IMR-90 (cell line): ENCODE measurements around the gene ASTL. TPM values are rescaled to one million over a fixed set of nuclear protein-coding genes. Genes with fewer than 3 reads are reported as not detected.

Experiments
- ATAC-seq: fragments of 200-7000 bp; cut with Tn5 transposase; 2 replicates; pipeline ENCODE4 v1.9.1; 2020; ENCODE audit warnings: low read depth, mild to moderate bottlenecking, moderate library complexity
- BruUV-seq: library from RNA; stranded (reverse); fragments of 400-500 nt; replicated peaks from 2 replicates; lab custom pipeline; 2021; lab: Mats Ljungman, UMichigan
- CTCF ChIA-PET: fragments of 300-600 bp; formaldehyde crosslinking; extraction: SDS; loops from one replicate; lab custom pipeline; 2021; ENCODE audit warnings: antibody characterized with exemption; lab: Yijun Ruan, JAX
- POLR2A ChIA-PET: fragments of 300-600 bp; sonication (Branson Sonifier 250); formaldehyde crosslinking; loops from one replicate; lab custom pipeline; 2022; ENCODE audit warnings: antibody characterized with exemption; ENCODE audit not compliant: unreplicated experiment; lab: Charles Lee
- DNase-seq: peaks from one replicate; pipeline ENCODE4 v3.0.0; 2013
- H2AFZ ChIP-seq: replicated peaks from 2 replicates; pipeline ENCODE3; 2013; ENCODE audit warnings: low read length, mild to moderate bottlenecking; ENCODE audit not compliant: poor library complexity
- H2AK5ac ChIP-seq: 2 replicates; pipeline ENCODE4 v1.6.1; 2013; ENCODE audit warnings: low read depth, low read length, inconsistent platforms
- H2AK9ac ChIP-seq: replicated peaks from 2 replicates; pipeline ENCODE3; 2013; ENCODE audit warnings: mild to moderate bottlenecking, low read depth, low read length, moderate library complexity; ENCODE audit not compliant: poor library complexity
- H2BK120ac ChIP-seq: 2 replicates; pipeline ENCODE4 v1.6.1; 2013; ENCODE audit warnings: low read depth, low read length, inconsistent platforms
- H2BK15ac ChIP-seq: 3 replicates; pipeline ENCODE4 v1.6.1; 2013; ENCODE audit warnings: low read depth, low read length, inconsistent platforms
- H2BK20ac ChIP-seq: 2 replicates; pipeline ENCODE4 v1.6.1; 2013; ENCODE audit warnings: low read depth, mild to moderate bottlenecking, inconsistent platforms, low read length, moderate library complexity
- H2BK5ac ChIP-seq: 2 replicates; pipeline ENCODE4 v1.6.1; 2013; ENCODE audit warnings: mild to moderate bottlenecking, low read depth, low read length, inconsistent platforms; ENCODE audit not compliant: poor library complexity, severe bottlenecking
- H3K14ac ChIP-seq: replicated peaks from 2 replicates; pipeline ENCODE4 v1.6.1; 2013; ENCODE audit warnings: low read depth, low read length, inconsistent platforms
- H3K18ac ChIP-seq: 2 replicates; pipeline ENCODE4 v1.6.1; 2013; ENCODE audit warnings: low read depth, low read length, control low read depth
- H3K23ac ChIP-seq: 2 replicates; pipeline ENCODE4 v1.6.1; 2013; ENCODE audit warnings: low read depth, low read length, inconsistent platforms
- H3K27ac ChIP-seq: 2 replicates; pipeline ENCODE4 v1.5.1; 2013; ENCODE audit warnings: mild to moderate bottlenecking, control low read depth, low read length; ENCODE audit not compliant: insufficient read depth
- H3K27me3 ChIP-seq: 2 replicates; pipeline ENCODE4 v1.6.1; 2013; ENCODE audit warnings: low read length; ENCODE audit not compliant: control insufficient read depth, insufficient read depth
- H3K36me3 ChIP-seq: 2 replicates; pipeline ENCODE4 v1.6.1; 2013; ENCODE audit warnings: low read length, mixed read lengths; ENCODE audit not compliant: control insufficient read depth, insufficient read depth
- H3K4ac ChIP-seq: 2 replicates; pipeline ENCODE4 v1.6.1; 2013; ENCODE audit warnings: low read depth, low read length, inconsistent platforms
- H3K4me1 ChIP-seq: 2 replicates; pipeline ENCODE4 v1.6.1; 2013; ENCODE audit warnings: low read length, mixed read lengths; ENCODE audit not compliant: control insufficient read depth, insufficient read depth
- H3K4me2 ChIP-seq: 2 replicates; pipeline ENCODE4 v1.6.1; 2013; ENCODE audit warnings: low read depth, mild to moderate bottlenecking, control low read depth, low read length, moderate library complexity
- H3K4me3 ChIP-seq: 2 replicates; pipeline ENCODE4 v1.5.1; 2013; ENCODE audit warnings: low read depth, mild to moderate bottlenecking, control low read depth, low read length, moderate library complexity; ENCODE audit not compliant: insufficient read depth
- H3K56ac ChIP-seq: 2 replicates; pipeline ENCODE4 v1.6.1; 2013; ENCODE audit warnings: low read length, inconsistent platforms; ENCODE audit not compliant: insufficient read depth; ENCODE audit errors: extremely low read depth
- H3K79me1 ChIP-seq, 2 experiments: 2 replicates each; pipeline ENCODE4 v1.6.1; 2013; ENCODE audit warnings: low read length in 2 of 2, inconsistent platforms in 1 of 2, low read depth in 1 of 2
- H3K9ac ChIP-seq: 2 replicates; pipeline ENCODE4 v1.6.1; 2013; ENCODE audit warnings: low read depth, low read length, control low read depth
- H3K9me1 ChIP-seq: 2 replicates; pipeline ENCODE4 v1.6.1; 2013; ENCODE audit warnings: low read length, inconsistent platforms; ENCODE audit not compliant: insufficient read depth
- H3K9me3 ChIP-seq: 2 replicates; pipeline ENCODE4 v1.6.1; 2013; ENCODE audit warnings: low read length; ENCODE audit not compliant: control insufficient read depth, insufficient read depth
- H4K20me1 ChIP-seq: 2 replicates; pipeline ENCODE4 v1.6.1; 2013; ENCODE audit warnings: low read length, inconsistent platforms; ENCODE audit not compliant: insufficient read depth
- H4K5ac ChIP-seq: 2 replicates; pipeline ENCODE4 v1.6.1; 2013; ENCODE audit warnings: mild to moderate bottlenecking, low read depth, low read length, control low read depth
- H4K8ac ChIP-seq, 2 experiments: 2 replicates each; pipeline ENCODE4 v1.6.1; 2013; ENCODE audit warnings: low read depth in 2 of 2, low read length in 2 of 2, control low read depth in 1 of 2, inconsistent platforms in 1 of 2
- H4K91ac ChIP-seq: 2 replicates; pipeline ENCODE4 v1.6.1; 2013; ENCODE audit warnings: low read depth, low read length, inconsistent platforms; ENCODE audit not compliant: insufficient read depth
- BHLHE40 ChIP-seq: fragments of 150-350 bp; IDR thresholded peaks from 2 replicates; pipeline ENCODE4 v1.6.1; 2016; ENCODE audit warnings: mild to moderate bottlenecking, low read depth, low read length
- CEBPB ChIP-seq: IDR thresholded peaks from 2 replicates; pipeline ENCODE4 v1.6.1; 2012; ENCODE audit warnings: low read depth, low read length, improper control_type of control experiment
- CHD1 ChIP-seq: IDR thresholded peaks from 2 replicates; pipeline ENCODE4 v1.6.1; 2012; ENCODE audit warnings: low read depth, low read length, improper control_type of control experiment
- FOS ChIP-seq: fragments of 150-350 bp; IDR thresholded peaks from 2 replicates; pipeline ENCODE4 v1.6.1; 2016; ENCODE audit warnings: low read depth, low read length
- MAFK ChIP-seq: IDR thresholded peaks from 2 replicates; pipeline ENCODE4 v1.6.1; 2012; ENCODE audit warnings: low read depth, low read length, improper control_type of control experiment
- MAZ ChIP-seq: IDR thresholded peaks from 2 replicates; pipeline ENCODE4 v1.6.1; 2012; ENCODE audit warnings: low read depth, mild to moderate bottlenecking, low read length, improper control_type of control experiment, moderate library complexity, borderline replicate concordance
- MXI1 ChIP-seq: IDR thresholded peaks from 2 replicates; pipeline ENCODE4 v1.6.1; 2012; ENCODE audit warnings: low read depth, mild to moderate bottlenecking, low read length, moderate library complexity, borderline replicate concordance
- NFE2L2 ChIP-seq: fragments of 150-350 bp; IDR thresholded peaks from 2 replicates; pipeline ENCODE4 v1.6.1; 2016; ENCODE audit warnings: low read depth, mild to moderate bottlenecking, low read length
- POLR2A ChIP-seq: IDR thresholded peaks from 2 replicates; pipeline ENCODE4 v1.6.1; 2012; ENCODE audit warnings: mild to moderate bottlenecking, low read depth, low read length
- RAD21 ChIP-seq: IDR thresholded peaks from 2 replicates; pipeline ENCODE4 v1.6.1; 2012; ENCODE audit warnings: low read length, improper control_type of control experiment
- RCOR1 ChIP-seq: IDR thresholded peaks from 2 replicates; pipeline ENCODE4 v1.6.1; 2012; ENCODE audit warnings: mild to moderate bottlenecking, low read length, improper control_type of control experiment; ENCODE audit not compliant: insufficient replicate concordance
- RFX5 ChIP-seq: IDR thresholded peaks from 2 replicates; pipeline ENCODE4 v1.8.0; 2012; ENCODE audit warnings: low read depth, mild to moderate bottlenecking, low read length, moderate library complexity
- SMC3 ChIP-seq: fragments of 150-350 bp; IDR thresholded peaks from 2 replicates; pipeline ENCODE4 v1.6.1; 2016; ENCODE audit warnings: low read depth, mild to moderate bottlenecking, antibody characterized with exemption, low read length, moderate library complexity
- USF2 ChIP-seq: fragments of 150-350 bp; IDR thresholded peaks from 2 replicates; pipeline ENCODE4 v1.6.1; 2017; ENCODE audit warnings: mild to moderate bottlenecking, antibody characterized with exemption, low read length, low read depth
- WGBS, 2 experiments: methylation state at CpG; one replicate each; pipeline versions ENCODE4 v1.1.5 to v1.1.7; 2013; ENCODE audit warnings: missing lambda C conversion rate in 2 of 2; ENCODE audit not compliant: insufficient read length in 1 of 2; ENCODE audit errors: extremely low coverage in 2 of 2; 5-methylcytosine and 5-hydroxymethylcytosine counted together
- dilution Hi-C: fragments of 300-500 bp; cut with HindIII; formaldehyde crosslinking; loops from one replicate; pipeline ENCODE4 v1.14.3; 2018; ENCODE audit warnings: low sequenced_read_pairs; ENCODE audit not compliant: unreplicated experiment
- in situ Hi-C: fragments of 300-500 bp; cut with MboI; formaldehyde crosslinking; loops from 3 replicates; pipeline ENCODE4 v1.14.3; 2019; ENCODE audit warnings: low sequenced_read_pairs, inconsistent platforms, mixed read lengths
- intact Hi-C: fragments of 100-400 bp; cut with micrococcal nuclease; formaldehyde crosslinking; loops from 2 replicates; pipeline ENCODE4 v1.10.0; 2022
- polyA plus RNA-seq, 3 experiments: library from polyadenylated mRNA; depleted of rRNA; stranded (reverse); fragments of >200 nt; gene quantifications; 2 replicates each; pipeline ENCODE4 v1.2.3, GENCODE V29; 2012; ENCODE audit warnings: low replicate concordance in 1 of 3
- total RNA-seq: library from RNA; depleted of rRNA; stranded (reverse); fragments of >200 nt; gene quantifications from 2 replicates; pipeline ENCODE4 v1.2.3, GENCODE V29; 2012
- TF ChIP-seq, protein P1 (sequence below): conservative IDR thresholded peaks from 2 replicates; pipeline ENCODE4 v1.5.1; 2012; ENCODE audit warnings: mild to moderate bottlenecking, low read depth, low read length, improper control_type of control experiment

ASTL gene
- total and polyA plus RNA-seq, 2 of the 4 experiments (the other 2 are of a cell fraction): not detected

- CTCF ChIA-PET: no interaction called here
- 100% methylated on average over 2 of the region's 10 CpGs; no CpG with 5 or more reads in 1 of the 2 experiments for WGBS, 2 experiments
- Histone ChIP-seq H4K91ac (no peak overlapping the region), H3K27ac (no peak overlapping the region), H3K23ac (no peak overlapping the region), H3K9ac (no peak overlapping the region), H2BK20ac (no peak overlapping the region), H2BK5ac (no peak overlapping the region), H3K4ac (no peak overlapping the region), H3K18ac (no peak overlapping the region), H3K56ac (no peak overlapping the region), H3K79me1 (no peaks in the 10 kb centered on the region), H2BK120ac (no peak overlapping the region), H2AFZ (no peak overlapping the region), H4K8ac (no peak overlapping the region), H3K4me3 (no peak overlapping the region), H3K36me3 (no peaks in the 10 kb centered on the region), H2BK15ac (no peak overlapping the region), H3K4me2 (no peak overlapping the region), H2AK5ac (no peak overlapping the region), H3K14ac (no peak overlapping the region), H4K5ac (no peak overlapping the region), H2AK9ac (no peak overlapping the region), H3K4me1 (no peaks in the 10 kb centered on the region), H3K27me3 (peaks cover 12% of the 10 kb centered on the region; the same call in 1 of the 2 replicates), H3K9me3 (no peaks in the 10 kb centered on the region), H3K9me1 (no peaks in the 10 kb centered on the region), H4K20me1 (no peaks in the 10 kb centered on the region)
- no TSS peak for BruUV-seq
- TF ChIP-seq MXI1: no peak
- TF ChIP-seq CEBPB: no peak
- no peak for TF ChIP-seq USF2
- no peak for TF ChIP-seq POLR2A
- TF ChIP-seq MAZ: no peak
- TF ChIP-seq RCOR1: no peak
- TF ChIP-seq, protein P1, sequence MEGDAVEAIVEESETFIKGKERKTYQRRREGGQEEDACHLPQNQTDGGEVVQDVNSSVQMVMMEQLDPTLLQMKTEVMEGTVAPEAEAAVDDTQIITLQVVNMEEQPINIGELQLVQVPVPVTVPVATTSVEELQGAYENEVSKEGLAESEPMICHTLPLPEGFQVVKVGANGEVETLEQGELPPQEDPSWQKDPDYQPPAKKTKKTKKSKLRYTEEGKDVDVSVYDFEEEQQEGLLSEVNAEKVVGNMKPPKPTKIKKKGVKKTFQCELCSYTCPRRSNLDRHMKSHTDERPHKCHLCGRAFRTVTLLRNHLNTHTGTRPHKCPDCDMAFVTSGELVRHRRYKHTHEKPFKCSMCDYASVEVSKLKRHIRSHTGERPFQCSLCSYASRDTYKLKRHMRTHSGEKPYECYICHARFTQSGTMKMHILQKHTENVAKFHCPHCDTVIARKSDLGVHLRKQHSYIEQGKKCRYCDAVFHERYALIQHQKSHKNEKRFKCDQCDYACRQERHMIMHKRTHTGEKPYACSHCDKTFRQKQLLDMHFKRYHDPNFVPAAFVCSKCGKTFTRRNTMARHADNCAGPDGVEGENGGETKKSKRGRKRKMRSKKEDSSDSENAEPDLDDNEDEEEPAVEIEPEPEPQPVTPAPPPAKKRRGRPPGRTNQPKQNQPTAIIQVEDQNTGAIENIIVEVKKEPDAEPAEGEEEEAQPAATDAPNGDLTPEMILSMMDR: no peak
- TF ChIP-seq FOS: no peak
- no peak for TF ChIP-seq CHD1
- TF ChIP-seq RFX5: no peak
- TF ChIP-seq MAFK: no peak
- TF ChIP-seq BHLHE40: no peak
- no peak for TF ChIP-seq NFE2L2
- no peak for TF ChIP-seq SMC3
- no peak for TF ChIP-seq RAD21
- no peak for ATAC-seq
- intact Hi-C loops (no loop called here), dilution Hi-C loops (no loop called here), in situ Hi-C loops (no loop called here)
- DNase-seq: no peak
- POLR2A ChIA-PET: no interaction called here
Observed at GRCh38 chr2:96156011-96156820, 17.9 kb upstream of the ASTL start.
